Colonic mucosa (tissue), 4 donors: Measurements from ENCODE around the gene TAB3. TPM values are rescaled to one million over a fixed set of nuclear protein-coding genes. Genes with fewer than 3 reads are reported as not detected.

ENCODE experiments used
- DNase-seq: peaks from one replicate; pipeline ENCODE4 v3.0.0-alpha.2; 2020
- H3K27ac ChIP-seq: fragments of 200-600 bp; one replicate; pipeline ENCODE4 v1.8.0; 2021
- H3K27me3 ChIP-seq: fragments of 200-600 bp; one replicate; pipeline ENCODE4 v1.8.0; 2021
- H3K36me3 ChIP-seq: fragments of 200-600 bp; one replicate; pipeline ENCODE4 v1.8.0; 2021
- H3K4me1 ChIP-seq: fragments of 200-600 bp; one replicate; pipeline ENCODE4 v1.8.0; 2021; ENCODE audit warnings: mild to moderate bottlenecking
- H3K4me3 ChIP-seq: fragments of 200-600 bp; one replicate; pipeline ENCODE4 v1.8.0; 2021
- H3K9ac ChIP-seq, 2 donors: one replicate each; pipeline ENCODE4 v1.7.0; 2013; ENCODE audit warnings: control low read depth in 2 of 2, low read depth in 2 of 2, low read length in 2 of 2
- H3K9me3 ChIP-seq: fragments of 200-600 bp; one replicate; pipeline ENCODE4 v1.8.0; 2021
- intact Hi-C: fragments of 100-400 bp; cut with DNase I; formaldehyde crosslinking; loops from one replicate; pipeline ENCODE4 v1.14.1; 2022
- total RNA-seq, 2 donors: library from RNA; stranded (reverse); fragmentation: NEBNext Ultra II Directional in 1 of 2; extraction: Animal tissue kit (Norgen Biotek cat#: 25700) in 1 of 2; gene quantifications; one replicate each; pipeline ENCODE4 v1.2.1, GENCODE V29; 2021
- TF ChIP-seq, protein P1 (sequence below): fragments of 200-600 bp; IDR thresholded peaks from one replicate; pipeline ENCODE4 v1.8.0; 2022; ENCODE audit warnings: antibody characterized with exemption, mild to moderate bottlenecking
- donor health status: healthy.
- donor health status: DM: no; HTN: no; CAD: no.
- donor health status: DM: no; HTN: no; CAD: no.

The TAB3 gene
- total RNA-seq, 2 donors from 2014 or later: 12.3 to 22.2 TPM

DNA sequence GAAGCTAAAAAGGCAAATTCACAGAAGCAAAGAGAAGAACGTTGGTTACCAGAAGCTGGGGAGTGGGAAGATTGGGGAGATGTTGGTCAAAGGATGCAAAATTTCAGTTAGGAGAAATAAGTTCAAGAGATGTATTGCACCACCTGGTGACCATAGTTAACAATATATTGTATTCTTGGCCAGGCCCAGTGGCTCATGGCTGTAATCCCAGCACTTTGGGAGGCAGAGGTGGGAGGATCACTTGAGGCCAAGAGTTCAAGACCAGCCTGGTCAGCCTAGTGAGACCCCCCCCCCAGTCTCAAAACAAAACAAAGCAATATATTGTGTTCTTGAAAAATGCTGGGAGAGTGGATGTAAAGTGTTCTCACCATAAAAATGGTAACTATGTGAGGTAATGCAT, 67.9 kb downstream of the TAB3 start:
- no peaks in the 10 kb centered on the region for H3K9me3 ChIP-seq
- H3K27me3 ChIP-seq: no peaks in the 10 kb centered on the region
- H3K4me3 ChIP-seq: no peak overlapping the region
- H3K36me3 ChIP-seq: no peaks in the 10 kb centered on the region
- no peak overlapping the region for H3K27ac ChIP-seq
- no peak for DNase-seq
- TF ChIP-seq, protein P1, sequence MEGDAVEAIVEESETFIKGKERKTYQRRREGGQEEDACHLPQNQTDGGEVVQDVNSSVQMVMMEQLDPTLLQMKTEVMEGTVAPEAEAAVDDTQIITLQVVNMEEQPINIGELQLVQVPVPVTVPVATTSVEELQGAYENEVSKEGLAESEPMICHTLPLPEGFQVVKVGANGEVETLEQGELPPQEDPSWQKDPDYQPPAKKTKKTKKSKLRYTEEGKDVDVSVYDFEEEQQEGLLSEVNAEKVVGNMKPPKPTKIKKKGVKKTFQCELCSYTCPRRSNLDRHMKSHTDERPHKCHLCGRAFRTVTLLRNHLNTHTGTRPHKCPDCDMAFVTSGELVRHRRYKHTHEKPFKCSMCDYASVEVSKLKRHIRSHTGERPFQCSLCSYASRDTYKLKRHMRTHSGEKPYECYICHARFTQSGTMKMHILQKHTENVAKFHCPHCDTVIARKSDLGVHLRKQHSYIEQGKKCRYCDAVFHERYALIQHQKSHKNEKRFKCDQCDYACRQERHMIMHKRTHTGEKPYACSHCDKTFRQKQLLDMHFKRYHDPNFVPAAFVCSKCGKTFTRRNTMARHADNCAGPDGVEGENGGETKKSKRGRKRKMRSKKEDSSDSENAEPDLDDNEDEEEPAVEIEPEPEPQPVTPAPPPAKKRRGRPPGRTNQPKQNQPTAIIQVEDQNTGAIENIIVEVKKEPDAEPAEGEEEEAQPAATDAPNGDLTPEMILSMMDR: no peak
- H3K4me1 ChIP-seq: no peaks in the 10 kb centered on the region
- intact Hi-C loops: no loop called here
- no peak overlapping the region for H3K9ac ChIP-seq

DNA sequence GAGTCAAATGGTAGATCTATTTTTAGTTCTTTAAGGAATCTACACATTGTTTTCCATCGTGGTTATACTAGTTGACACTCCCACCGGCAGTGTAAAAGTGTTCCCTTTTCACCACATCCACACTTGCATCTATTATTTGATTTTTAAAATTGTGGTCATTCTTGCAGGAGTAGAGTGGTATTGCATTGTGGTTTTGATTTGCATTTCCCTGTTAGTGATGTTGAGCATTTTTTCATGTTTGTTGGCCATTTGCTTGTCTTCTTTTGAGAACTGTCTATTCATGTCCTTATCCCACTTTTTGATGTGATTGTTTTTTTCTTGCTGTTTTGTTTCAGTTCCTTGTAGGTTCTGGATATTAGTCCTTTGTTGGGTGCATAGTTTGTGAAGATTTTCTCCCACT, 70.0 kb downstream of the TAB3 start:
- H3K9me3 ChIP-seq: no peaks in the 10 kb centered on the region
- TF ChIP-seq, protein P1: no peak
- intact Hi-C loops: no loop called here

DNA sequence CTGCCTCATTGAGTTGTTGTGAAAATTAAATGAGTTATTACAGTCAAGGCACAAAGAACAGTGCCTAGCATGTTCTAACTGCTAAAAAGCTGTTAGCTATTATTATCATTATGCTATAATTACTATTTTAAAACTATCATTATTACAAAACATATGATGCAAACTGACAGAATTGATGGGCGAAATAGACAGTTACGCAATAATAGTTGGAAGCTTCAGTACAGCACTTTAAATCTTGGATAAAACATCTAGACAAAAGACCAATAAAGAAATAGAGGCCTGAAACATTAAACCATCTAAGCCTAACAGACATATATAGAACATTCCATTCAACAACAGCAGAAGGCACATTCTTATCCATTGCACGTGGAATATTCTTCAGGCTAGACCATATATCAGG, 73.0 kb downstream of the TAB3 start:
- Histone ChIP-seq H3K27me3 (no peaks in the 10 kb centered on the region), H3K4me3 (no peak overlapping the region), H3K27ac (no peak overlapping the region), H3K9ac (no peak overlapping the region), H3K9me3 (no peaks in the 10 kb centered on the region), H3K36me3 (no peaks in the 10 kb centered on the region), H3K4me1 (no peaks in the 10 kb centered on the region)
- intact Hi-C loops: no loop called here
- TF ChIP-seq, protein P1: no peak
- no peak for DNase-seq

More for the DNA sequence above, 70.0 kb downstream of the TAB3 start:
- no peak overlapping the region for H3K27ac ChIP-seq
- no peak for DNase-seq
- H3K4me3 ChIP-seq: no peak overlapping the region
- H3K36me3 ChIP-seq: no peaks in the 10 kb centered on the region
- H3K27me3 ChIP-seq: no peaks in the 10 kb centered on the region
- no peak overlapping the region for H3K9ac ChIP-seq
- H3K4me1 ChIP-seq: no peaks in the 10 kb centered on the region

GRCh38 chrX:30814978-30815377, 74.1 kb downstream of the TAB3 start:
- Histone ChIP-seq H3K9ac (no peak overlapping the region), H3K27ac (no peak overlapping the region), H3K9me3 (no peaks in the 10 kb centered on the region), H3K36me3 (no peaks in the 10 kb centered on the region), H3K27me3 (no peaks in the 10 kb centered on the region), H3K4me3 (no peak overlapping the region), H3K4me1 (no peaks in the 10 kb centered on the region)
- intact Hi-C loops: no loop called here
- TF ChIP-seq, protein P1: no peak
- no peak for DNase-seq

DNA sequence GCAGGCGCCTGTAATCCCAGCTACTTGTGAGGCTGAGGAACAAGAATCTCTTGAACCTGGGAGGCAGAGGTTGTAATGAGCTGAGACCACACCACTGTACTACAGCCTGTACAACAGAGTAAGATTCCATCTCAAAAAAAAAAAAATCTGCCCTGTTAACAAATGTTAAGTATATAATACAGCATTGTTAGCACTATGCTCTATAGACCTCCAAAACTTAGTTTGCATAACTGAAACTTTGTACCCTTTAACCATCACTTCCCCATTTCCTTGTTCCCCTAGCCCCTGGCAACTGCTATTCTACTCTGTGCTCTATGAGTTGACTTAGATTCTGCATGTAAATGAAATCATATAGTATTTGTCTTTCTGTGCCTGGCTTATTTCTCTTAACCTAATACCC, 76.7 kb downstream of the TAB3 start:
- no peaks in the 10 kb centered on the region for H3K9me3 ChIP-seq
- no peak for DNase-seq
- no peaks in the 10 kb centered on the region for H3K36me3 ChIP-seq
- no peaks in the 10 kb centered on the region for H3K4me1 ChIP-seq
- H3K4me3 ChIP-seq: no peak overlapping the region
- H3K9ac ChIP-seq: no peak overlapping the region
- H3K27ac ChIP-seq: no peak overlapping the region
- no peaks in the 10 kb centered on the region for H3K27me3 ChIP-seq
- intact Hi-C loops: no loop called here
- TF ChIP-seq, protein P1: no peak
